HepG2 (cell line): ENCODE measurements around the gene USP34. TPM values are rescaled to one million over a fixed set of nuclear protein-coding genes. Genes with fewer than 3 reads are reported as not detected.

ENCODE experiments used
- ATAC-seq: fragments of 200-7000 bp; cut with Tn5 transposase; 3 replicates; pipeline ENCODE4 v1.9.1; 2020; ENCODE audit warnings: mild to moderate bottlenecking, moderate library complexity
- BruUV-seq: library from RNA; stranded (reverse); fragments of 400-500 nt; replicated peaks from 2 replicates; lab custom pipeline; 2021; lab: Mats Ljungman, UMichigan
- CTCF ChIA-PET: fragments of 300-600 bp; formaldehyde crosslinking; extraction: SDS; loops from one replicate; lab custom pipeline; 2021; ENCODE audit warnings: low total read pairs, inconsistent platforms, low intra/inter-chr PET ratio; lab: Yijun Ruan, JAX
- POLR2A ChIA-PET: fragments of 350-600 bp; sonication (Branson Sonifier 250); formaldehyde crosslinking; loops from one replicate; lab custom pipeline; 2020; ENCODE audit warnings: antibody characterized with exemption, inconsistent platforms; lab: Yijun Ruan, JAX
- DNase-seq: peaks from one replicate; pipeline ENCODE4 v3.0.0-alpha.2; 2015; ENCODE audit warnings: low spot score
- FAIRE-seq: peaks from 3 replicates; lab custom pipeline; 2011; peaks lifted over from hg19 to GRCh38; lab: Jason Lieb, UNC
- H2AFZ ChIP-seq: one replicate; pipeline ENCODE4 v1.6.1; 2011; ENCODE audit warnings: low read length, inconsistent platforms
- H3K27ac ChIP-seq: fragments of 300-600 bp; 3 replicates; pipeline ENCODE4 v1.8.0; 2011; ENCODE audit warnings: mixed run types, mild to moderate bottlenecking, mixed read lengths, low read length, inconsistent platforms; ENCODE audit not compliant: insufficient read depth; ENCODE audit errors: extremely low read length
- H3K27me3 ChIP-seq, 2 experiments: fragments of 200-600 bp in 1 of 2; 2 replicates in 1 of 2; 3 replicates in 1 of 2; pipeline versions ENCODE4 v1.6.0 to v1.8.0; 2011; ENCODE audit warnings: low read length in 2 of 2, mild to moderate bottlenecking in 2 of 2, moderate library complexity in 2 of 2, inconsistent platforms in 1 of 2; ENCODE audit not compliant: insufficient read depth in 2 of 2, control insufficient read depth in 1 of 2
- H3K36me3 ChIP-seq, 2 experiments: fragments of 200-600 bp in 1 of 2; replicated peaks in 1 of 2; 2 replicates in 1 of 2; 3 replicates in 1 of 2; pipeline versions ENCODE4 v1.5.1 to v1.8.0; 2011; ENCODE audit warnings: low read length in 2 of 2, inconsistent platforms in 1 of 2; ENCODE audit not compliant: insufficient read depth in 2 of 2, control insufficient read depth in 1 of 2
- H3K4me1 ChIP-seq: 2 replicates; pipeline ENCODE4 v1.5.1; 2012; ENCODE audit warnings: low read length, inconsistent platforms; ENCODE audit not compliant: insufficient read depth
- H3K4me2 ChIP-seq: 2 replicates; pipeline ENCODE4 v1.6.0; 2011; ENCODE audit warnings: low read depth, low read length, inconsistent platforms
- H3K4me3 ChIP-seq, 3 experiments: fragments of 200-600 bp in 1 of 3; sonication (generic), shearing (Covaris generic) in 1 of 3; replicated peaks in 1 of 3; 2 replicates each; pipeline ENCODE4 v1.5.1; 2011 to 2016; ENCODE audit warnings: low read length in 3 of 3, inconsistent platforms in 2 of 3, low read depth in 2 of 3, mild to moderate bottlenecking in 2 of 3, control low read depth in 1 of 3, mixed read lengths in 1 of 3; ENCODE audit not compliant: insufficient read depth in 1 of 3
- H3K79me2 ChIP-seq: one replicate; pipeline ENCODE4 v1.6.1; 2011; ENCODE audit warnings: low read length, inconsistent platforms; ENCODE audit not compliant: insufficient read depth
- H3K9ac ChIP-seq: 2 replicates; pipeline ENCODE4 v1.6.0; 2011; ENCODE audit warnings: mild to moderate bottlenecking, low read depth, low read length, inconsistent platforms; ENCODE audit not compliant: insufficient read depth
- H3K9me3 ChIP-seq: 2 replicates; pipeline ENCODE4 v1.5.1; 2012; ENCODE audit warnings: mild to moderate bottlenecking, low read length
- H4K20me1 ChIP-seq: 2 replicates; pipeline ENCODE4 v1.6.0; 2011; ENCODE audit warnings: inconsistent platforms, mild to moderate bottlenecking, low read length, moderate library complexity; ENCODE audit not compliant: insufficient read depth
- MED13 ChIP-seq: sonication (generic); formaldehyde crosslinking; IDR thresholded peaks from 2 replicates; pipeline ENCODE4 v1.5.0; 2020; ENCODE audit warnings: missing genetic modification reagents
- MNT ChIP-seq: fragments of 450-650 bp; IDR thresholded peaks from 2 replicates; pipeline ENCODE4 v1.6.1; 2016
- RBAK ChIP-seq: sonication (generic); formaldehyde crosslinking; IDR thresholded peaks from 2 replicates; pipeline ENCODE4 v1.5.1; 2020; ENCODE audit warnings: mild to moderate bottlenecking, missing genetic modification reagents
- THAP7 ChIP-seq: sonication (generic); formaldehyde crosslinking; IDR thresholded peaks from 2 replicates; pipeline ENCODE4 v1.8.1; 2023; ENCODE audit warnings: mild to moderate bottlenecking, missing genetic modification reagents
- ZBTB42 ChIP-seq: sonication (generic); formaldehyde crosslinking; IDR thresholded peaks from 2 replicates; pipeline ENCODE4 v1.5.0; 2020; ENCODE audit warnings: mild to moderate bottlenecking, missing genetic modification reagents
- WGBS: methylation state at CpG from one replicate; pipeline ENCODE4 v1.1.6; 2017; ENCODE audit warnings: low lambda C conversion rate; 5-methylcytosine and 5-hydroxymethylcytosine counted together
- in situ Hi-C: cut with HindIII; loops from 2 replicates; pipeline ENCODE4 v1.10.0; 2017; ENCODE audit warnings: low pct_unique_long_range_greater_than_20kb; ENCODE audit not compliant: extremely low pct_ligation_motif_present
- intact Hi-C: fragments of 100-400 bp; cut with micrococcal nuclease; formaldehyde crosslinking; loops from one replicate; pipeline ENCODE4 v1.10.0; 2022; ENCODE audit not compliant: unreplicated experiment
- polyA plus RNA-seq, 8 experiments: library from polyadenylated mRNA; depleted of rRNA in 3 of 8; stranded (reverse) in 7 of 8; unstranded in 1 of 8; fragments of >200 nt; fragmentation: Illumina TruSeq in 4 of 8; extraction: Trizol in 4 of 8; gene quantifications; 2 replicates each; pipeline versions ENCODE4 v1.2.1 to v1.2.3, GENCODE V29; 2011 to 2016; ENCODE audit warnings: low read depth in 4 of 8, missing spikeins in 1 of 8, mixed read lengths in 1 of 8; ENCODE audit not compliant: insufficient read depth in 1 of 8
- total RNA-seq, 5 experiments: library from RNA; depleted of rRNA; stranded (reverse); fragments of >200 nt; fragmentation: Illumina TruSeq; extraction: Trizol; gene quantifications; 2 replicates each; pipeline ENCODE4 v1.2.3, GENCODE V29; 2016; ENCODE audit warnings: low read depth in 1 of 5
- TF ChIP-seq, protein P1 (sequence below): sonication (generic); formaldehyde crosslinking; IDR thresholded peaks from 2 replicates; pipeline ENCODE4 v1.8.1; 2023; ENCODE audit warnings: missing genetic modification reagents, inconsistent platforms, borderline replicate concordance
- TF ChIP-seq, protein P2 (sequence below), 2 experiments: sonication (generic) in 1 of 2; formaldehyde crosslinking in 1 of 2; IDR thresholded peaks; 2 replicates each; pipeline versions ENCODE4 v1.6.1 to v1.9.0; 2014 to 2022; ENCODE audit warnings: antibody characterized with exemption in 1 of 2, borderline replicate concordance in 1 of 2, inconsistent platforms in 1 of 2, low read depth in 1 of 2, missing genetic modification reagents in 1 of 2
- TF ChIP-seq, protein P3 (sequence below): sonication (generic); formaldehyde crosslinking; IDR thresholded peaks from 2 replicates; pipeline ENCODE4 v1.4.0; 2020; ENCODE audit warnings: missing genetic modification reagents

Gene USP34
- total and polyA plus RNA-seq, 2 of the 13 experiments (the other 11 are each of a cell fraction or from before 2014, with no cell fraction given) = 99.2 to 100 TPM

- CTCF ChIA-PET = no interaction called here
- no peak for DNase-seq
- FAIRE-seq = no peak
- Histone ChIP-seq H2AFZ (no peak overlapping the region), H3K4me3 (no peak overlapping the region)
- TF ChIP-seq, protein P1, sequence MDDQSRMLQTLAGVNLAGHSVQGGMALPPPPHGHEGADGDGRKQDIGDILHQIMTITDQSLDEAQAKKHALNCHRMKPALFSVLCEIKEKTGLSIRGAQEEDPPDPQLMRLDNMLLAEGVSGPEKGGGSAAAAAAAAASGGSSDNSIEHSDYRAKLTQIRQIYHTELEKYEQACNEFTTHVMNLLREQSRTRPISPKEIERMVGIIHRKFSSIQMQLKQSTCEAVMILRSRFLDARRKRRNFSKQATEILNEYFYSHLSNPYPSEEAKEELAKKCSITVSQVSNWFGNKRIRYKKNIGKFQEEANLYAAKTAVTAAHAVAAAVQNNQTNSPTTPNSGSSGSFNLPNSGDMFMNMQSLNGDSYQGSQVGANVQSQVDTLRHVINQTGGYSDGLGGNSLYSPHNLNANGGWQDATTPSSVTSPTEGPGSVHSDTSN (CRISPR knock-in tag) = no peak
- TF ChIP-seq, protein P2, sequence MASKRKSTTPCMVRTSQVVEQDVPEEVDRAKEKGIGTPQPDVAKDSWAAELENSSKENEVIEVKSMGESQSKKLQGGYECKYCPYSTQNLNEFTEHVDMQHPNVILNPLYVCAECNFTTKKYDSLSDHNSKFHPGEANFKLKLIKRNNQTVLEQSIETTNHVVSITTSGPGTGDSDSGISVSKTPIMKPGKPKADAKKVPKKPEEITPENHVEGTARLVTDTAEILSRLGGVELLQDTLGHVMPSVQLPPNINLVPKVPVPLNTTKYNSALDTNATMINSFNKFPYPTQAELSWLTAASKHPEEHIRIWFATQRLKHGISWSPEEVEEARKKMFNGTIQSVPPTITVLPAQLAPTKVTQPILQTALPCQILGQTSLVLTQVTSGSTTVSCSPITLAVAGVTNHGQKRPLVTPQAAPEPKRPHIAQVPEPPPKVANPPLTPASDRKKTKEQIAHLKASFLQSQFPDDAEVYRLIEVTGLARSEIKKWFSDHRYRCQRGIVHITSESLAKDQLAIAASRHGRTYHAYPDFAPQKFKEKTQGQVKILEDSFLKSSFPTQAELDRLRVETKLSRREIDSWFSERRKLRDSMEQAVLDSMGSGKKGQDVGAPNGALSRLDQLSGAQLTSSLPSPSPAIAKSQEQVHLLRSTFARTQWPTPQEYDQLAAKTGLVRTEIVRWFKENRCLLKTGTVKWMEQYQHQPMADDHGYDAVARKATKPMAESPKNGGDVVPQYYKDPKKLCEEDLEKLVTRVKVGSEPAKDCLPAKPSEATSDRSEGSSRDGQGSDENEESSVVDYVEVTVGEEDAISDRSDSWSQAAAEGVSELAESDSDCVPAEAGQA (IDR thresholded peaks at IDR 0.05; ENCODE audit: low read depth) = no peak
- TF ChIP-seq, protein P2 (CRISPR knock-in tag; IDR thresholded peaks at IDR 0.05; ENCODE audit: borderline replicate concordance) = no peak
- TF ChIP-seq MED13 (CRISPR knock-in tag) = no peak
- TF ChIP-seq, protein P3, sequence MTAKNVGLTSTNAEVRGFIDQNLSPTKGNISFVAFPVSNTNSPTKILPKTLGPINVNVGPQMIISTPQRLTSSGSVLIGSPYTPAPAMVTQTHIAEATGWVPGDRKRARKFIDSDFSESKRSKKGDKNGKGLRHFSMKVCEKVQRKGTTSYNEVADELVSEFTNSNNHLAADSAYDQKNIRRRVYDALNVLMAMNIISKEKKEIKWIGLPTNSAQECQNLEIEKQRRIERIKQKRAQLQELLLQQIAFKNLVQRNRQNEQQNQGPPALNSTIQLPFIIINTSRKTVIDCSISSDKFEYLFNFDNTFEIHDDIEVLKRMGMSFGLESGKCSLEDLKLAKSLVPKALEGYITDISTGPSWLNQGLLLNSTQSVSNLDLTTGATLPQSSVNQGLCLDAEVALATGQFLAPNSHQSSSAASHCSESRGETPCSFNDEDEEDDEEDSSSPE (CRISPR knock-in tag) = no peak
- no peak for TF ChIP-seq THAP7 (CRISPR knock-in tag)
- TF ChIP-seq ZBTB42 (CRISPR knock-in tag) = no peak
- TF ChIP-seq MNT = no peak
- no peak for TF ChIP-seq RBAK (CRISPR knock-in tag)
- TF ChIP-seq, all 625 proteins: peak for 0
- Histone ChIP-seq H3K27ac (no peak overlapping the region), H3K9ac (no peak overlapping the region), H4K20me1 (no peaks in the 10 kb centered on the region), H3K4me1 (no peaks in the 10 kb centered on the region), H3K9me3 (no peaks in the 10 kb centered on the region), H3K4me2 (no peak overlapping the region), H3K79me2 (no peaks in the 10 kb centered on the region), H3K27me3 (no peaks in the 10 kb centered on the region), H3K36me3 (peaks cover 15 to 54% of the 10 kb centered on the region in 2 experiments)
- POLR2A ChIA-PET = no interaction called here
- in situ Hi-C loops = no loop called here
- TSS peak; percentile 55 for BruUV-seq
- 93% methylated on average over 6 of the region's 6 CpGs for WGBS
- intact Hi-C loops = no loop called here
- no peak for ATAC-seq
Measured at GRCh38 chr2:61478086-61478485, 7.2 kb upstream of the USP34 start.
